Bone marrow (tissue), 2 donors: ENCODE results near the gene URGCP.
"Not testable (repeated sequence)": the region's sequence is repeated elsewhere in the genome, so short reads cannot be mapped to it uniquely, and the experiment has no call there.

ENCODE experiments used
- DNase-seq, 2 donors: peaks; one replicate each; lab custom pipeline; 2025; lab: John Stamatoyannopoulos, UW

Gene URGCP

DNA sequence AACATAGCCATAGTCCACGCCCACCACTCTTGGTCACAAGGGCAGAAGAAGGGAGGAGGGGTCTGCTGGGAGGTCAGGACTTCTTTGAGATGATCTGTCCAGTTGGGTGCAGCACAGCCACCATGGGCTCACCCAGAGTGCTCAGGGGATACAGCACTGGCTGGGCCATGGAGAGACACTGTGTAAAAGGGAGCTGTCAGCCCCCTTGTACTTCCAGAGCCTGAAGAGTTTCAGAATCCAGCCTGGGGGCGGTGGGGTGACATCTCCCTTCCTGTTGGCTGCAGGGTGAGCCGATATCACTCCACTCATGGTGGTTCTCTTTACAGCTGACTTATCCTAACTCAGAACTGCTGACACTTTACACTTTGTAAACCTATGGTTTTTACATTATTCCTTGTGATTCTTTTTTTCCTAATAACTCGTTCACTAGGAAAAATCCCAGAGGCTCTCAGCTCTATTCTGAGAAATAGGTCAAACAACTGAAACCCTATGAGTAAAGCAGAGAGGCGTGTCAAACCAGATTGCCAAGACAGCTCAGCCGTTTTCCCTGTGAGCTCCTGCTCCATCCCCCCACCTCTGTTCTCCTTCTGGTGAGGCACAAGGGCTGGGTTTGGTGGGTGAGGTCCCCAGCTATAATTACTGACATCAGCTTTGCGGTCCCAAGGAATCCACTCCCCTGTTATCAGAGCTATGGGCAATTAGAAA lies 33.8 kb downstream of the URGCP start:
- no peak for DNase-seq

DNA sequence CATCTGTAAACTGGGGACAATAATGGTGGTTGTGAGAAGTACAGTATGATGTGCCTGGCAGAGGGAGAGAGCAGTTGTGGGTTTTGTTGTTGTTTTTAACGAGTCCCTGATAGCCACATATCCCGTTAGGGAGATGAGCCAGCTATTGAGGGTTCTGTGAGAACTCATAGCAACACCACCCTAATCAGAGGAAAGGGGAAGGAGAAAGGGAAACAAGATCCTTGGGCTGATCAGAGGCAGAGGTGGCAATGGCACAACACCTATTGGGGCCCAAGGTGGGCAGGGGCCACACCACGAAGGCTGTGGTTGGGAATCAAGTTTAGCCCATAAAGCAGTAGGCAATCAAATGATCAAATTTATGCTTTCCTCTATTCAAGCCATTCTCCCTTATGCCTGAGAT lies 35.3 kb downstream of the URGCP start:
- DNase-seq: no peak

DNA sequence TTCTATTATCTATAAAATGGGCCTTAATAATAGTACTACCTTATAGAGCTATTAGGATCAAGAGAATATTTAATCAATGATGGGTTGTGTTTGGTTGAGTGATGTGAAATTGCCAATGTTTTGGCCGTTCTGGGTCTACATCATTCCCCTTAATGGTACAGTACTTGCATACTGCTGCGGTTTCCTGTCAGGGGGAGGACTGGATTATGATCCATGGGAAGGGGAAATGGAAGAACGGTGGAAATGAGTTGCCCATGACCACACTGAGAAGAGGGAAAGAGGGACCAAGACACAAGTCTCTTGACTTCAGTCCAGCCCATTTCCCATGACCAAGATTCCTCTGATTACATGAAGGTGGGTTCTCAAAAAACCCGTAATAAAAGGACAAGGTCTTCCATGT lies 36.1 kb downstream of the URGCP start:
- no peak for DNase-seq

DNA sequence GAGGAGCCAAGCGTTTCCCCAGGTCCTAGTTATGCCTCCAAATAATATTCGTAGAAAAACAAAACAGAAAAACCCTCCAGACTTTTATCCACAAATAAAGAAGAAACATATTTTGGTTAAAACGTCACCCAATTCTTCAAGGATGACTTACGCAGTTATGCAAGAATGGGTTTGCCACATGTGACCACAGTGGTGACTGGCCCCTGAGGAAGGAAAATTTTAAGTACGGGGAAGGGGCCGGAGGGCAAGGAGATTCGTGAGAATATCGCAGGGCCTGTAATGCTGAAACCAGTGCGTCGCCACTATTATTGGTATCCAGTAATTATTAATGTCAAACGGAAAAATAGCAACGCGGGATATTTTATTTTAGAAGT lies 36.5 kb downstream of the URGCP start:
- no peak for DNase-seq

DNA sequence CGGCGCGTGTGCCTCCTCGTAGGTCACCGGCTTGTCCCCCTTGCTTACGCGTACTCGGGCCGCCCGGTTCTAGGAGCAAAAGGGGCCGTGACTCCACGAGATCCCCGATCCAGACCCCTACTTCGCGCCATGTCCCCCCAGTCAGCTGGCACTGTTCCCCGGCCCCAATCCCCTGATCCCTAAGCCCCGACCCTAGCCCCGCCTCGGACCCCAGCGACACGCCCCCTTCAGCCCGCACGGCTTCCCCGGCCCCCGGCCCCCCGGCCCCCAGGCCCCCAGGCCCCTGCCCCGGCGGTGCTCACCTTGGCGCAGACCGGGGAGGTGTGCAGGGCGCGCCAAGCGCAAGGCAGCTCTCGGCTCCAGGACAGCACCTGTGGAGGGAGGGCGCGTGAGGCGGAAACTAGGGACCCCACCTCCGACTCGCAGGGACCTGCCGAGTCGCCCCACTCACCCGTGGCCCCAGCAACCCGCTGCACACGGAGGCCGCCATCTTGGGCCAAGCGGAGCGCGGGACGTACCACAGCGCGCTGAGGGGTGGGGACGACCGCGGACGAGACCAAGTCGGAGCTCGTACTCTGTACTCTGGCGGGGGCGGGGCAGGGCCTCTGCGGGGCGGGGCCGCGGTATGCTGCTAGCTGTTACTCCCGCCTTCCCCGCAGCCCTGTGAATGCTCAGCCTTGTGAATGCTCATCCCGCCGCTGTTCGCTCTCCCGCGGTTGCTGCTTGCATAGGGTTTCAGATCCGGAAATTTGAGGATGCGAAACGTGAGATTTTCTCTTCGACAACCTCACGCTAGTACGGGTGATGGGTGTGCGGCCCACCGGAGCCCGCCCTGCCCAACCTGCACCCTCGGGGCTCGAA lies 37.2 kb downstream of the URGCP start, which contains the start of gene MRPS24:
Gene MRPS24 (minus strand): TSS at position 512 of the 861 bp plus-strand sequence. CDS start 22 bp downstream, at position 490.
- DNase-seq: peak; percentile 87 to 94

DNA sequence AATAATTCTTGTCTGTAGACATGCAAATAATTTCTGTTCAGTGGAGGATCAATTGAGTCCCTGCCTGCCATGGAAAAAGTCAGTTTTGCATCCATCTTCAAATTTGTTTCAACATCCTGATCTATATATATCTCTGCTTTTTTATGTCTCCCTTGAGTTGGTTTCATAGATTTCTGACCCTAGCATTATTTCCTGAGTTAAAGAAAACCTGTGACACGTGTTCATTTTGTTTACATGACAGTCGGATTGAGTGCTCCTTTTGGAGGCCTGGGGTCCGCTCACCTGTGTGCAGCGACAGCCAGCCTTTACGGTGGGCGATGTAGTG lies 37.8 kb downstream of the URGCP start:
- no peak for DNase-seq

DNA sequence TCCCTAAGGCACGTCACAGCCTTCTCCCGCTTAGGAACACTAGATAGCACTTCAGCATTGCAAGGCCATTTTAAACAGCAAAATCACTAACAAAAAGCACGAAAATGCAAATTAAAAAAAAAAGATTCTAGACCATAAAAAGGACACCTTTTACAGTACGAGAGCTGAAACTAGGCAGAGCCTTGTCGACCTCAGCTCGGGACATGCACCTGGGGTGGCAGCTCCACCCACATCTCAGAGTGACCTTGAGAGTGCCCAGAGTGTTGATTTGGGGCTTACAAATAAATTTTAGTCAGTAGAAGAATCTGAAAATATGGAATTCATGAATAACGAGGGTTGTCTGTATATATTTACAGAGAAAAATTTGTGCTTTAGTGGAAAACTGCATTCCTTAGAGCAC lies 38.2 kb downstream of the URGCP start:
- no peak for DNase-seq

DNA sequence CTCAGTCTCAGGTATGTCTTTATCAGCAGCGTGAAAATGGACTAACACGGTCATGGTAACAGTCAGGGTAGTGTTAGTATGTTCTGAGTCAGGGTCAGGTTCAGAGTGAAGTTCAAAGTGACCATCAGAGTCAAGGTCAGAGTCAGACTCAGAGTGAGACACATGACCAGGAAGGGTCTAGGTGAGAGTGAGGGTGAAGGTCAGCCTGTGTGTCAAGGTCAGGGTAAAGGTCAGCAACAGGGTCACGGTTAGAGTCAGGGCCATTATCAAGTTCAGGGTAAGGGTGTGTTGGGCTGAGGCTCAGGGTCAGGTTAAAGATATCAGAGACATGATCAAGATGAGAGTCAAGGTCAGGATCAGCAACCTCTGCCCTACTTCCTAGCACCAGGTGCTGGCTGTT lies 41.1 kb downstream of the URGCP start:
- DNase-seq: no peak

DNA sequence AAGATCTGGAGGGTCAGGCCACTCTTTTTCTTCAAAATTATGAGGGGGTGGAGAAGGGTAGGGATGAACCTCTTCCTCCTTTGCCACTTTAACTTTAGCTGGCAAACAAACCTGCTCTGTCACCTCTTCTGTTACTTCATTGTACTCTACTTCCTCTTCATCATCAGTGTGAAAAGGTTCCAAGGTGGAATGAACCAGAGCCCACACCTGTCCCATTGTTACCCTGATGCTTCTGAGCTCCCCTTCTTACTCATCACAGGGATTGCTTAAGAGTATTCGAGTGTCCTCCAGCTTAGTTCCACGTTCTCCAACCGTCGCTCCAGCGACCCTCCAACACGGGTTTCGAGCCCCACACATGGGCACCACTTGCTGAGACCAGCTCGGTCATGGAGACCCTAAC lies 42.3 kb downstream of the URGCP start:
- no peak for DNase-seq

DNA sequence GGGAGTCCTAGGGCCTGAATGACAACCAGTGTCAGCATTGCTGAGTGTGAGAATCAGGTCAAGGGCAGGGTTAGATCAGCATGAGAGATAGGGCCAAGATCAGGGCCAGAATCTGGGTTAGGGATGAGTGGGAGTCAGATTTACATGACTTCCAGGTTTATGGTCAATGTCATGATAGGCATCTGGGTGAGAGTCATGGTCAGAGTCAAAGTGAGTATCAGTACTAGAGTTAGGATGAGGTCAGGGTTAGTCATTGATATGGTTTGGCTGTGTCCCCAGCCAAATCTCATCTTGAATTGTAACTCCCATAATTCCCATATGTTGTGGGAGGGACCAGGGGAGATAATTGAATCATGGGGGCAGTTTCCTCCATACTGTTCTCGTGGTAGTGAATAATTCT lies 49.4 kb downstream of the URGCP start:
- DNase-seq: no peak

DNA sequence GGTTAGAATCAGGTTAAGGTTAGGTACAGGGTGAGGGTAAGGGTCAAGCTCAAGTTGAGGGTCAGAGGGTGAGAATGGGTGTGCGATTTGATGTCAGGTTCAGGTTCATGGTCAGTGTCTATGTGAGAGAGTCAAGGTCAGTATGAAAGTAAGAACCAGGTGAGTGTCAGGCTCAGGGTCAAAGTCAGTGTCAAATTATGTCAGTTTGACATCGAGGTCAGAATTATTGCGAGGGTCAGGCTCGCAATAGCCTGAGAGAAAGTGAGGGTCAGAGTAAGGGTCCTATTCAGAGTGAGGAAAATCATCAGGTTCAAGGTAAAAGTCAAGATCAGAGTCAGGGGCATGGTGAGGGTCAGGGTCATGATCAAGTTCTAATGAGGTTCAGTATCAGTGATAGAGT lies 50.1 kb downstream of the URGCP start:
- no peak for DNase-seq

DNA sequence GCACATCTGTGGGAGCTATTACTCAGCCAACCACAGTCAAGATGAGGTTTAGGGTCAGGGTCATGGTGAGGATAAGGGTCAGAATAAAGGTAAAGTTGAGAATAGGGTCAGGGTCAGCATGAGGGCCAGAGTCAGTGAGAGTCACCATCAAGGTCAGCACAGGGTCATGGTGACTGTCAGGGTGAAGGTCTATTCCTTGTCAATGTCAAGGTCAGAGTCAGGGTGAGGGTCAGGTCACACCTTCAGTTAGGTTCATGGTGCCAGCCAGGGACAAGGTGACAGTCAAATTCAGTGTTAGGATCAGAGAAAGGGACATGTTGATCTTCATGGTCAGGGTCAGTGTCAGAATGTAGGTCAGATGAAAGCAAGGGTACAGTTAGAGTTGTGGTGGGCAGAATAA lies 51.2 kb downstream of the URGCP start:
- no peak for DNase-seq

DNA sequence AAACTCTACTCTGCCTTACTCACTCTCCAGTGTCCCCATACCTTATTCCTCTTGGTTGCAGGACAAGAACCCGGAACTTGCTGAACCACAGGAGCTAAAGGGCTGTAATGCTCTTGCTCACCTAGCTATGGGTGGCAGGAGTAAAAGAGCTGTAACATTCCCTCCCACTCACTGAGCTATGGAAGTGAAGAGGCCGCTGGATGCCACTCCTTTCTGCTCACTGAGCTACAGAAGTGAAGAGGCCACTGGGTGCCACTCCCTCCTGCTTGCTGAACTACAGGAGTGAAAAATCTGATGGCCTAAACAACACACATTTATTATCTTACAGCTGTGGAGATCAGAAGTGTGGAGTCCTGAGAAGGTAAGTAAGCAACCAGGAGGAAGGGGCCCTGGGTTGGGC lies 54.6 kb downstream of the URGCP start:
- no peak for DNase-seq

DNA sequence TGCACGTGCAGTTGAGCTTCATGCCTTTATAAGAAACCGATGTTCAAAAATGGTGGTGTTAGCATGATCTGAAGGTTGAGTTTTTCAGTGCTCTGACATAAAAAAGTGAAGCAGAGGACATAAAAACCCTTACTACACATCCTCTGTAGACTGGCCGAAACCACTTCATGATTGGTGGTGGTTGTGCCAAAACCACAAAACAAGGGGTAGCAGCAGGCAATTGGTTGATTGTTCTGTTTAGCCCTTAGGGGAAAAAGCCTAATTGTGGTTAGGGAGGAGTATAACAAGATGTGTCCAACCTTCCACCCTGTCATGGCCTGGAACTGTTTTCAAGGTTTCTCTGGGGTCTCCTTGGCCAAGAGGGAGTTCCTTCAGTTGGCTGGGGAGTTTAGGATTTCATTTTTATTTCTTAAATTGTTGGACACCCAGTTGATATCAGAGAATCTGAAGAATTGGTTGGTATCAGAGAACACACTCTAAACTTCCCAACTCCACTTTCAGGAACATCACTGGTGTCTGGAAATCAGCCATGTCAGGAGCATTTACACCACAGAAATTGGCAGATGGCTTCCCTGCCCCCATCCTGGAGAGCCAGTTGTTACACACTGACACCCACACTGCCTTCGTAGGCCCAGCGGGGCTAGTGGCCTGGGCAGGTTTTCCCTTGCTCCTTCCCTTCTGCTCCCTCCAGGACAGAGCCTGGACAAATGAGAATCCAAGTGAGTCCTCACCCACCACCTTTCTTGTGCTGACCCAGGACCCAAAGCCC lies 55.9 kb downstream of the URGCP start:
- DNase-seq: no peak

DNA sequence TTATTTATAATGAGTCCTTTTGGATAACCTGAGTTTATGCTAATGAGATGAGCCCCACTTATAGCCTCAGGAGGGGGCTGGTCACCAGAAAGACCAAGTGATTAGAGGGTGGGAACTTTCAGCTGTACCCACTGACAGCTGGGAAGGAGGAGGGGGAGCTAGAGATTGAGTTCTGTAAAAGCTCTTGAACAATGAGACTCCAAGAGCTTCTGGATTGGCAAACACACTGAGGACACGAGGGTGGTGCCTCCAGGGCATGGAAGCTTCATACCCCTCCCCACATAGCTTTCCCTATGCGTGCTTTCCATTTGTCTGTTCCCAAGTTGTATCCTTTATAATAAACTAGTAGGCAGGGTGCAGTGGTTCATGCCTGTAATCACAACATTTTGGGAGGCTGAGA lies 57.3 kb downstream of the URGCP start:
- DNase-seq: no peak

DNA sequence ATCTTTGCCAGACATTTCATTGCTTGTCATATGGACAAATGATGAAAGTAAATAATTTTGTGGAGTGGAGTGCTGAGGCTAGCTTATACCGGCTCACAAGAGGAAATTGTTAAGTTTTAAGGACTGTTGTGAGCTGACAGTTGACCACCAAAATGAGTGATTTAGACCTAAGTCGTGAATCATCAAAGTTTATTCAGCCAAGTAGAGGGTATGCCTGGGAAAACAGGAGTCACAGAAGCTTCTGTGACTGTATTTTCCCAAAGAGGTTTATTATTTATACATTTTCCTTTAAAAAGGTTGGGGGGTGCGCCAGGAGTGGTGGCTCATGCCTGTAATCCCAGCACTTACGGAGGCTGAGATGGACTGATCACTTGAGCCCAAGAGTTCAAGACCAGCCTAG lies 58.9 kb downstream of the URGCP start:
- DNase-seq: no peak

DNA sequence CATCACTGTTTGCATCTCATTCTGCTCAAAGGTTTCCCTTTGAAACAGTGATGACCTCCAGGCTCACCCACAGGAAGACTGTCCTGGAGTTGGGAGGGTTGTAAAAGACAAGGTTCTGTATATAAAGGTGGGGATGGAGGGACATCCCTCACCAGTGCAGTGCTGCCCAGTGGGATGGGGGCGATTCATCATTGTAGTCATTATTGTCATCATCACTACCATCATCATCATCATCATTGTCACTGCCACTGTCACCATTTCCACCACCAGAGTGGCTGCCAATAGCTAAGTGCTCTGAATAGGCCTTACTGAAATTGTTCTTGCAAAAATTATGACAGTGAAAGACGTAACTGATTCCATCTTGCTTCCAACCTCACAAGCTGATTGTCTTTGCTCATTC lies 61.7 kb downstream of the URGCP start:
- DNase-seq: no peak

DNA sequence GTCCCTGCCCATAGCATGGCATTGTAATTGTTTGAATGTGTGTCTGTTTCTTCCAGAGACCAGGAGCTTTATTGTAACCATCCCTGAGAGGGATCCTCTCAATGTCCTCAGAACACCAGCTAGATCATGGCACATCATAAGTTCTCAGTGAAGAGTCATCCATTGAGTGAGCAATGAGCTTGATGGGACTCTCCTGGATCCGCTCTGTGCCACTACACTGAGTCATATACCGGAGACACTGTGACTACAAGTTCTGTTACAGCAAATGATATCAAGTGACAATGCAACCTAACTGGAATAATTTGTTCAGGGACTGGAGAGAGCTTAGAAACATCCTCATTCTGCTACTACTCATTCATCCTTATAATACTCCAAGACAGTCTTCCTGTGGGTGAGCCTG lies 62.1 kb downstream of the URGCP start:
- no peak for DNase-seq

DNA sequence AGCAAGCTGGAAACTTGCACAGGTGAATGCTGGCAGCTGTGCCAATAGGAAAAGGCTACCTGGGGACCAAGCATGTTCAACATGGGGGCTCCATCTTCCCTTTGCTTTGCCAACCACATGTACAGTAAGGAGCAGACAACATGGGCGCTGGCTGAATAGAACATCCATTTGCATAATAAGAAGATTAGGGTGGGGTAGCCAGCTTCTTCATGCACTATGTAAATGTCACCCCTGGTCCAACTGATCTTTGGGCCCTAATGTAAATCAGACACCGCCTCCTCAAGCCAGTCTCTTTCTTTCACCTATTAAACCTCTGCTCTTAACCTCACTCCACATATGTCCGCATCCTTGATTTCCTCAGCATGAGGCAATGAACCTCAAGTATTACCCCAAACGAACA lies 63.1 kb downstream of the URGCP start:
- no peak for DNase-seq

DNA sequence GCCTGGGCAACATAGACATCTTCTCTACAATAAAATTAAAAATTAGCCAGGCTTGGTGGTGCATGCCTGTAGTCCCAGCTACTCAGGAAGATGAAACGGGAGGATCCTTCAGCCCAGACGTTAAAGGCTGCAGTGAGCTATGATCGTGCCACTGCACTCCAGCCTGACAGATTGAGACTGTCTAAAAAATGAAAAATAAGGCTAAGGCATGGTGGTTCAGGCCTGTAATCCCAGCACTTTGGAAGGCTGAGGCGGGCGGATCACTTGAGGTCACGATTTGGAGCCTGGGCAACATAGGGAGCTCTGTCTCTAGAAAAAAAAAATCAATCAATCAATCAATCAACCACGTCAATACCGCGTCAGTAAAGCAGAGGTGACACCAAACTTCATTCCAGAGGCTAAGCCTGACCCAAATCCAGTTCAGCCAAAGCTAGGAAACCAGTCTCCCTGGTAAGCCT lies 68.2 kb downstream of the URGCP start:
- DNase-seq: no peak

DNA sequence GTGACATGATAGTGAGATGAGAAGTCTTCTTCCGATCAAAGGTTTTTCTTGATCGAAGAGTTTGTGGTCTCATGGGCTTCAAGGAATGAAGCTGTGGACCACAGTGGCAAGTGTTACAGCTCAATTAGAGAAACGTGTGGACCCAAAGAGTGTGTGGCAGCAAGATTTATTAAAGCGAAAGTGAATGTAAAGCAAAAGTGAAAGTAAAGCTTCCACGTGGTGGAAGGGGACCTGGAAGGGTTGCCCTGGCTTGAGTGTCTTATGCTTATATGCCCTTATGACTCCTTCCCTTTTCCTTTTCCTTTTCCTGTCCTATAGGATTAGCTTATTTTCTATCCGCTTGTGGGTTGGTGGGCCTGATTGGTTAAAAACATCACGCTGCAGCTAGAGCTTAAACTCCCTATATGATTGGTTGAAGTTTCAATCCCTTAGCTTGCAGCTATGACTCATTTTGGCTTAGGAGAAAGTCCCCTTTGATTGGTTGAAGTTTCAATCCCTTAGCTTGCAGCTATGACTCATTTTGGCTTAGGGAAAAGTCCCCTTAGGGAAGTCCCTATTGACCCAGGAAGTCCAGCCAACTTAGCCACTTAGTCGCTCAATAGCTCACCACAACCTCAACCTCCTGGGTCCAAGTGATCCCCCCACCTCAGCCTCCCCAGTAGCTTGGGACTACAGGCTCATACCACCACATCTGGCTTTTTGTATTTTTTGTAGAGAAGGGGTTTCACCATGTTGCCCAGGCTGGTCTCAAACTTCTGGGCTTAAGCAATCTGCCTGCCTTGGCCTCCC lies 71.7 kb downstream of the URGCP start:
- DNase-seq: peak; percentile 18 to 56

DNA sequence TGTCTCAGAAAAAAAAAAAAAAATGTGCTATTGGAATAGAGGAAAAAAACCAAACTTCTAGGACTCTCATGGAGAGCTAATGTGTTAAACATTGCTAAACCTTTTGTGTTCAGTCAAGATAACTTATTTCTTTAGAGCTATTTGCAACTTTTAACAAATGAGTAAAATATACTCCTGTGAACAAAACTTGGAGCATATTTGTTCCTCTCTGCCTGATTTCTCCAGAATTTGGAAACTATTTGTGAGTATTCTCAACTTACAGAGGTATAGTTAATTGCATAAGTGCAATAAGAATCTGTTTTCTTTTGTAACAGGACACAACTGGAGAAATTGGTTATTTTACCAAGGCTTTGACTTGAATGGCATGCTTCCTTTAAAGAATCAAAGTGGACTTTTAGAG lies 75.5 kb downstream of the URGCP start:
- DNase-seq: not testable (repeated sequence)
